Neural cell (in vitro differentiated cells): ENCODE data around the gene EVPLL.
"Not testable (repeated sequence)": the region's sequence is repeated elsewhere in the genome, so short reads cannot be mapped to it uniquely, and the experiment has no call there.

Experiments
- CTCF ChIP-seq: fragments of 450-650 bp; IDR thresholded peaks from 2 replicates; pipeline ENCODE4 v1.5.1; 2014; ENCODE audit warnings: antibody characterized with exemption, mild to moderate bottlenecking, moderate library complexity; ENCODE audit not compliant: poor library complexity, severe bottlenecking
- EP300 ChIP-seq: fragments of 450-650 bp; conservative IDR thresholded peaks from 2 replicates; pipeline ENCODE4 v1.6.1; 2014; ENCODE audit warnings: antibody characterized with exemption, mild to moderate bottlenecking, moderate library complexity; ENCODE audit not compliant: poor library complexity, severe bottlenecking
- EZH2 ChIP-seq: fragments of 200-600, 300-800 bp; shearing (Covaris generic), sonication (generic); IDR thresholded peaks from 2 replicates; pipeline ENCODE4 v1.6.1; 2014; ENCODE audit warnings: antibody characterized with exemption, low read length, borderline replicate concordance, mild to moderate bottlenecking; ENCODE audit not compliant: insufficient read depth, poor library complexity, severe bottlenecking
- MXI1 ChIP-seq: fragments of 450-650 bp; conservative IDR thresholded peaks from 2 replicates; pipeline ENCODE4 v1.6.1; 2014; ENCODE audit warnings: antibody characterized with exemption, mild to moderate bottlenecking; ENCODE audit not compliant: poor library complexity, severe bottlenecking
- POLR2AphosphoS5 ChIP-seq: IDR thresholded peaks from 2 replicates; pipeline ENCODE4 v1.6.1; 2012
- RAD21 ChIP-seq: fragments of 450-650 bp; conservative IDR thresholded peaks from 2 replicates; pipeline ENCODE4 v1.6.1; 2014; ENCODE audit warnings: antibody characterized with exemption, mild to moderate bottlenecking, moderate library complexity
- REST ChIP-seq: IDR thresholded peaks from 2 replicates; pipeline ENCODE4 v1.6.1; 2012; ENCODE audit warnings: borderline replicate concordance
- SMC3 ChIP-seq: fragments of 450-650 bp; conservative IDR thresholded peaks from 2 replicates; pipeline ENCODE4 v1.6.1; 2014; ENCODE audit warnings: antibody characterized with exemption, mild to moderate bottlenecking, moderate library complexity; ENCODE audit not compliant: poor library complexity
- TAF1 ChIP-seq: IDR thresholded peaks from 2 replicates; pipeline ENCODE4 v1.6.1; 2012; ENCODE audit warnings: low read depth

- not testable (repeated sequence) for TF ChIP-seq POLR2AphosphoS5, CTCF, REST, RAD21, EZH2, EP300, SMC3, TAF1, MXI1
These were observed 11.2 kb downstream of the EVPLL start for GRCh38 chr17:18388728-18389127.
